ENCODE data around the gene P3H2. TPM values are rescaled to one million over a fixed set of nuclear protein-coding genes. Genes with fewer than 3 reads are reported as not detected.
A peak's percentile ranks its signal among the peaks of the same experiment; 100 is the strongest.

The P3H2 gene
- total and polyA plus RNA-seq, 2 of the 4 experiments (the other 2 are of a cell fraction) = 54.7 to 64.3 TPM

GRCh38 chr3:189937302-189938127, 183.2 kb downstream of the P3H2 start:
- H2AK9ac ChIP-seq (replicated peaks; ENCODE audit: low read depth, low read length, poor library complexity) = no peak overlapping the region
- H3K23ac ChIP-seq (ENCODE audit: low read depth, low read length) = no peak overlapping the region
- H3K4me1 ChIP-seq (ENCODE audit: control insufficient read depth, insufficient read depth, low read length) = peaks cover 2% of the 10 kb centered on the region; the same call in 1 of the 2 replicates
- no peak overlapping the region for H2AK5ac ChIP-seq (ENCODE audit: low read depth, low read length)
- in situ Hi-C loops (cut with MboI; ENCODE audit: low sequenced_read_pairs) (no loop called here), intact Hi-C loops (cut with micrococcal nuclease) (no loop called here), dilution Hi-C loops (cut with HindIII; ENCODE audit: low sequenced_read_pairs, unreplicated experiment) (no loop called here)
- no peak overlapping the region for H2BK15ac ChIP-seq (ENCODE audit: low read depth, low read length)
- no peaks in the 10 kb centered on the region for H3K36me3 ChIP-seq (ENCODE audit: control insufficient read depth, insufficient read depth, low read length)
- no peaks in the 10 kb centered on the region for H3K9me1 ChIP-seq (ENCODE audit: insufficient read depth, low read length)
- TF ChIP-seq RCOR1 (IDR thresholded peaks at IDR 0.05; ENCODE audit: insufficient replicate concordance, low read length) (no peak), SMC3 (IDR thresholded peaks at IDR 0.05; ENCODE audit: low read depth, low read length) (no peak), FOS (IDR thresholded peaks at IDR 0.05; ENCODE audit: low read depth, low read length) (peak; percentile 43; the same call in 1 of the 2 replicates), MAFK (IDR thresholded peaks at IDR 0.05; ENCODE audit: low read depth, low read length) (0 out of 2 replicates have a peak, but pooled peaks have one; percentile 15), NFE2L2 (IDR thresholded peaks at IDR 0.05; ENCODE audit: low read depth, low read length) (no peak), BHLHE40 (IDR thresholded peaks at IDR 0.05; ENCODE audit: low read depth, low read length) (peak; percentile 62), RAD21 (IDR thresholded peaks at IDR 0.05; ENCODE audit: low read length) (no peak), CHD1 (IDR thresholded peaks at IDR 0.05; ENCODE audit: low read depth, low read length) (no peak), MXI1 (IDR thresholded peaks at IDR 0.05; ENCODE audit: borderline replicate concordance, low read depth, low read length) (no peak), CEBPB (IDR thresholded peaks at IDR 0.05; ENCODE audit: low read depth, low read length) (no peak)
- H2AFZ ChIP-seq (replicated peaks; ENCODE audit: low read length, poor library complexity) = no peak overlapping the region
- 20% methylated on average over 1 of the region's 7 CpGs; no CpG with 5 or more reads in 1 of the 2 experiments for WGBS, 2 experiments (ENCODE audit: extremely low coverage in 2 of 2, insufficient read length in 1 of 2)
- no peak overlapping the region for H3K4me3 ChIP-seq (ENCODE audit: insufficient read depth, low read depth, low read length)
- no peaks in the 10 kb centered on the region for H3K79me1 ChIP-seq (ENCODE audit: low read depth in 1 of 2, low read length in 2 of 2)
- BruUV-seq (replicated peaks) = no TSS peak
- H3K4ac ChIP-seq (ENCODE audit: low read depth, low read length) = no peak overlapping the region
- no peak overlapping the region for H3K14ac ChIP-seq (replicated peaks; ENCODE audit: low read depth, low read length)
- H3K56ac ChIP-seq (ENCODE audit: extremely low read depth, insufficient read depth, low read length) = no peak overlapping the region
- no peak overlapping the region for H2BK120ac ChIP-seq (ENCODE audit: low read depth, low read length)
- ChIA-PET CTCF (interaction anchor here (0.6 kb wide), 1 partner anchor 13 kb away, joined by 3 read pairs; no protein-coding TSS in a partner anchor), POLR2A (ENCODE audit: unreplicated experiment) (no interaction called here)
- DNase-seq (peak; percentile 92), ATAC-seq (ENCODE audit: low read depth) (peak; percentile 72)
- H4K5ac ChIP-seq (ENCODE audit: low read depth, low read length) = no peak overlapping the region
- H4K91ac ChIP-seq (ENCODE audit: insufficient read depth, low read depth, low read length) = no peak overlapping the region
- no peak overlapping the region for H3K27ac ChIP-seq (ENCODE audit: insufficient read depth, low read length)
- peaks cover 13% of the 10 kb centered on the region; the same call in 1 of the 2 replicates for H3K27me3 ChIP-seq (ENCODE audit: control insufficient read depth, insufficient read depth, low read length)
- no peak overlapping the region for H4K8ac ChIP-seq (ENCODE audit: low read depth in 2 of 2, low read length in 2 of 2)
- H3K4me2 ChIP-seq (ENCODE audit: low read depth, low read length) = no peak overlapping the region
- no peak overlapping the region for H2BK5ac ChIP-seq (ENCODE audit: low read depth, low read length, poor library complexity, severe bottlenecking)
- no peaks in the 10 kb centered on the region for H4K20me1 ChIP-seq (ENCODE audit: insufficient read depth, low read length)
- H2BK20ac ChIP-seq (ENCODE audit: low read depth, low read length) = no peak overlapping the region
- no peaks in the 10 kb centered on the region for H3K9me3 ChIP-seq (ENCODE audit: control insufficient read depth, insufficient read depth, low read length)
- H3K9ac ChIP-seq (ENCODE audit: low read depth, low read length) = no peak overlapping the region
- H3K18ac ChIP-seq (ENCODE audit: low read depth, low read length) = no peak overlapping the region

Measured in IMR-90 (cell line).